Esophagus squamous epithelium (tissue), 5 donors: Measurements from ENCODE around the gene DKK3. TPM values are rescaled to one million over a fixed set of nuclear protein-coding genes. Genes with fewer than 3 reads are reported as not detected.

Source experiments
- DNase-seq: peaks from one replicate; lab custom pipeline; 2025; lab: John Stamatoyannopoulos, UW
- H3K27ac ChIP-seq, 4 donors: fragments of 200-600 bp; sonication (generic); one replicate each; pipeline ENCODE4 v1.5.1; 2016 to 2019; ENCODE audit warnings: mild to moderate bottlenecking in 1 of 4
- H3K27me3 ChIP-seq, 4 donors: fragments of 200-600 bp; sonication (generic); 1 replicate in 3 of 4; 2 replicates in 1 of 4; pipeline versions ENCODE4 v1.5.1 to v1.6.0; 2017 to 2021; ENCODE audit warnings: antibody characterized with exemption in 1 of 4
- H3K36me3 ChIP-seq, 3 donors: fragments of 200-600 bp; sonication (generic); one replicate each; pipeline ENCODE4 v1.5.1; 2016 to 2019
- H3K4me1 ChIP-seq, 3 donors: fragments of 200-600 bp; sonication (generic); one replicate each; pipeline ENCODE4 v1.5.1; 2017 to 2019
- H3K4me3 ChIP-seq, 4 donors: fragments of 200-600 bp; sonication (generic); 1 replicate in 3 of 4; 2 replicates in 1 of 4; pipeline ENCODE4 v1.5.1; 2016 to 2019; ENCODE audit warnings: mild to moderate bottlenecking in 2 of 4, moderate library complexity in 1 of 4
- H3K9me3 ChIP-seq, 3 donors: fragments of 200-600 bp; sonication (generic); one replicate each; pipeline ENCODE4 v1.5.1; 2016 to 2019
- CTCF ChIP-seq, 6 experiments: fragments of 450-650 bp in 4 of 6; fragments of 200-600 bp in 2 of 6; sonication (generic) in 2 of 6; IDR thresholded peaks; one replicate each; pipeline ENCODE4 v1.5.1; 2016 to 2019; ENCODE audit warnings: antibody characterized with exemption in 6 of 6, mild to moderate bottlenecking in 4 of 6, moderate library complexity in 4 of 6
- POLR2A ChIP-seq, 4 donors: fragments of 450-650 bp; IDR thresholded peaks; one replicate each; pipeline ENCODE4 v1.6.1; 2017; ENCODE audit warnings: antibody characterized with exemption in 4 of 4, mild to moderate bottlenecking in 4 of 4, moderate library complexity in 3 of 4
- WGBS, 2 donors: methylation state at CpG; one replicate each; pipeline ENCODE4 v1.1.5; 2018; 5-methylcytosine and 5-hydroxymethylcytosine counted together
- intact Hi-C: fragments of 100-400 bp; cut with DNase I; formaldehyde crosslinking; loops from one replicate; pipeline ENCODE4 v1.15.0; 2022
- total RNA-seq, 4 donors: library from RNA; depleted of rRNA; stranded (reverse); fragments of >200 nt; gene quantifications; one replicate each; pipeline ENCODE4 v1.1.0, GENCODE V29; 2016
- donor health status: DM: yes; HTN: yes; CAD: no.

The DKK3 gene
- total RNA-seq, result 100 to 1,000 TPM in 1 of 4 donors, 10 to 100 TPM in 3; 24.8 to 112 (median 44.5) TPM

- Histone ChIP-seq H3K9me3 (no peaks in the 10 kb centered on the region), H3K27ac (peak within 1 kb of the TSS; percentile 63 to 79 (median 74)), H3K27me3 (peaks cover 0 to 50% (median 0%) of the 10 kb centered on the region in 4 donors), H3K4me3 (peak within 1 kb of the TSS; percentile 38 to 81 (median 53)), H3K36me3 (no peaks in the 10 kb centered on the region), H3K4me1 (peaks cover 18 to 53% (median 26%) of the 10 kb centered on the region in 3 donors)
- 3 to 36% methylated on average over 6 to 10 of the region's 71 CpGs for WGBS, 2 donors
- no peak for DNase-seq
- no peak for TF ChIP-seq POLR2A (IDR thresholded peaks at IDR 0.05)
- intact Hi-C loops, result no loop called here
These were observed at the start of gene DKK3 for GRCh38 chr11:12007769-12008737. Gene DKK3 (minus strand): TSS chr11:12008626. CDS start chr11:12008582, 44 bp downstream.

- no peaks in the 10 kb centered on the region for H3K27me3 ChIP-seq
- no peak overlapping the region for H3K27ac ChIP-seq
- intact Hi-C loops, result no loop called here
- no peak for DNase-seq
- no peaks in the 10 kb centered on the region for H3K9me3 ChIP-seq
- H3K4me1 ChIP-seq, result peaks cover 0 to 9% (median 4%) of the 10 kb centered on the region in 3 donors
- TF ChIP-seq POLR2A (IDR thresholded peaks at IDR 0.05) (no peak), CTCF (IDR thresholded peaks at IDR 0.05) (no peak)
- no peaks in the 10 kb centered on the region for H3K36me3 ChIP-seq
- WGBS, 2 donors, result 94 to 96% methylated on average over 5 to 6 of the region's 8 CpGs
- no peak overlapping the region for H3K4me3 ChIP-seq
These were observed 49.0 kb upstream of the DKK3 start for GRCh38 chr11:12057299-12057980.

- Histone ChIP-seq H3K36me3 (no peaks in the 10 kb centered on the region), H3K27ac (no peak overlapping the region), H3K4me1 (peaks cover 0 to 9% (median 4%) of the 10 kb centered on the region in 3 donors), H3K27me3 (no peaks in the 10 kb centered on the region), H3K4me3 (no peak overlapping the region), H3K9me3 (no peaks in the 10 kb centered on the region)
- TF ChIP-seq CTCF (IDR thresholded peaks at IDR 0.05) (no peak), POLR2A (IDR thresholded peaks at IDR 0.05) (no peak)
- 94 to 96% methylated on average over 3 of the region's 3 CpGs for WGBS, 2 donors
- DNase-seq, result no peak
- intact Hi-C loops, result no loop called here
These were observed 47.7 kb upstream of the DKK3 start for GRCh38 chr11:12056119-12056518.

GRCh38 chr11:12053606-12054361 lies 45.4 kb upstream of the DKK3 start:
- no peaks in the 10 kb centered on the region for H3K9me3 ChIP-seq
- no peaks in the 10 kb centered on the region for H3K36me3 ChIP-seq
- intact Hi-C loops, result no loop called here
- WGBS, 2 donors, result 25 to 49% methylated on average over 2 to 3 of the region's 4 CpGs
- H3K4me1 ChIP-seq, result peaks cover 4 to 16% (median 7%) of the 10 kb centered on the region in 3 donors
- DNase-seq, result no peak
- no peak overlapping the region for H3K4me3 ChIP-seq
- peak overlapping the region in 3 of 4 donors; percentile 60 to 74 (median 62) for H3K27ac ChIP-seq
- no peaks in the 10 kb centered on the region for H3K27me3 ChIP-seq
- TF ChIP-seq POLR2A (IDR thresholded peaks at IDR 0.05) (no peak), CTCF (IDR thresholded peaks at IDR 0.05) (no peak)
